ENCODE results near the gene CNTNAP2.

Gene CNTNAP2

DNA sequence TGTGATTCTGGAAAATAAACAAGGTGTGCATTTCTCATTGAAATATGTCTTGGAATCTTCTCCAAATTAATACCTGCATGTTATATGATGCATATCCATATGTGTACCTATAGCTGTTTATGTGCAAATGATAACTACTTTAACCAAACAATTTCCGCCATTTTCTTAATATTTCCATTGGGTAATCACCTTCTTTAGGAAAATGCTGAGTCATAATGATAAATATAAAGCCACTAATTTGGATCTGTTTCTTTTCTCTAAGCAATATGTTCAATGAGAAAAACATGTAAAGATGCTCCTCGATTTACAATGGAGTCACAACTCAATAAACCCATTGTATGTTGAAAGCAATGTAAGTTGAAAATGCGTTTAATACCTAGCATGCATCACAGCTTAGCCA, 574.4 kb downstream of the CNTNAP2 start:
- Histone ChIP-seq H3K27me3 (ENCODE audit: insufficient read depth, low read length, poor library complexity) (no peaks in the 10 kb centered on the region), H3K9ac (ENCODE audit: low read depth, low read length) (no peak overlapping the region), H2AFZ (ENCODE audit: low read depth, low read length) (no peak overlapping the region), H3K4me3 (ENCODE audit: low read depth in 1 of 2, low read length in 2 of 2) (no peak overlapping the region), H3K9me3 (ENCODE audit: insufficient read depth, low read length, severe bottlenecking) (no peaks in the 10 kb centered on the region), H3K4me2 (ENCODE audit: insufficient read depth, low read length) (no peak overlapping the region), H3K27ac (ENCODE audit: low read length) (no peak overlapping the region), H3K79me2 (ENCODE audit: insufficient read depth, low read length) (no peaks in the 10 kb centered on the region), H3K4me1 (ENCODE audit: insufficient read depth, low read length) (no peaks in the 10 kb centered on the region), H4K20me1 (ENCODE audit: insufficient read depth, low read length) (no peaks in the 10 kb centered on the region), H3K36me3 (ENCODE audit: insufficient read depth, low read length) (no peaks in the 10 kb centered on the region)
- ATAC-seq (ENCODE audit: insufficient read depth, low read depth) (no peak), DNase-seq (no peak)
- TF ChIP-seq EZH2 (IDR thresholded peaks at IDR 0.05; ENCODE audit: borderline replicate concordance, low read depth, low read length, severe bottlenecking), result no peak
- TF ChIP-seq CTCF (IDR thresholded peaks at IDR 0.05; ENCODE audit: borderline replicate concordance, extremely low read depth, low read length, poor library complexity, severe bottlenecking), result no peak

GRCh38 chr7:146698995-146699610, 582.5 kb downstream of the CNTNAP2 start:
- no peaks in the 10 kb centered on the region for H3K9me3 ChIP-seq (ENCODE audit: insufficient read depth, low read length, severe bottlenecking)
- no peak overlapping the region for H3K4me2 ChIP-seq (ENCODE audit: insufficient read depth, low read length)
- no peak overlapping the region for H3K9ac ChIP-seq (ENCODE audit: low read depth, low read length)
- DNase-seq (no peak), ATAC-seq (ENCODE audit: insufficient read depth, low read depth) (no peak)
- H4K20me1 ChIP-seq (ENCODE audit: insufficient read depth, low read length), result no peaks in the 10 kb centered on the region
- no peaks in the 10 kb centered on the region for H3K36me3 ChIP-seq (ENCODE audit: insufficient read depth, low read length)
- H3K27ac ChIP-seq (ENCODE audit: low read length), result no peak overlapping the region
- H2AFZ ChIP-seq (ENCODE audit: low read depth, low read length), result no peak overlapping the region
- TF ChIP-seq EZH2 (IDR thresholded peaks at IDR 0.05; ENCODE audit: borderline replicate concordance, low read depth, low read length, severe bottlenecking), result no peak
- TF ChIP-seq CTCF (IDR thresholded peaks at IDR 0.05; ENCODE audit: borderline replicate concordance, extremely low read depth, low read length, poor library complexity, severe bottlenecking), result no peak
- no peaks in the 10 kb centered on the region for H3K79me2 ChIP-seq (ENCODE audit: insufficient read depth, low read length)
- H3K4me1 ChIP-seq (ENCODE audit: insufficient read depth, low read length), result no peaks in the 10 kb centered on the region
- H3K4me3 ChIP-seq (ENCODE audit: low read depth in 1 of 2, low read length in 2 of 2), result no peak overlapping the region
- no peaks in the 10 kb centered on the region for H3K27me3 ChIP-seq (ENCODE audit: insufficient read depth, low read length, poor library complexity)

DNA sequence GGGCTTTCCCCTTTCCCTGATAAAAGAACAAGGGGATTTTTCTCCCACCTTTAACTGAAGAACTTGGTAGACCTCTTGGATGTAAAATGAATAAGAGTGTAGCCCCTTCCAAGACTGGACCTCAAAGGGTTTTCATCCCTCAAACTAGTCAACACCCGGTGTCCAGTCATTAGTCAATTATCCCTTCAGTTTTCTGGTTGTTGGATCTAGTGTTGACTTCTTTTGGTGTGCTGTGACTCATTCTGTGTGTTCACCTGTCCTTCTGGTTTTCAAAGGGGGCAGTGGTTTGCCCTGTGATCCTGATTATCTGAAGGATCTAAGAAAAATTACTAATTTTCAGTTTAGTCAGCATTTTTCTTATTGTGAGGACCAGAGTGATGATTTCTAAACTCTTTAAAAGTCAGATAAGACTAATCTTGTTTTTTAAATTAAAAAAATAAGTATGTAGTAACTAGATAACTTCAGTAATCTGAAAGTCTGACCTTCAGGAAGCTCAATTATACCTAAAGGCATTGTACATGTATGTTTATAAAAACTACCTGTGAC, 583.5 kb downstream of the CNTNAP2 start:
- Histone ChIP-seq H3K27ac (ENCODE audit: low read length) (no peak overlapping the region), H3K4me2 (ENCODE audit: insufficient read depth, low read length) (no peak overlapping the region), H3K9me3 (ENCODE audit: insufficient read depth, low read length, severe bottlenecking) (no peaks in the 10 kb centered on the region), H3K79me2 (ENCODE audit: insufficient read depth, low read length) (no peaks in the 10 kb centered on the region), H4K20me1 (ENCODE audit: insufficient read depth, low read length) (no peaks in the 10 kb centered on the region), H3K4me1 (ENCODE audit: insufficient read depth, low read length) (no peaks in the 10 kb centered on the region), H3K27me3 (ENCODE audit: insufficient read depth, low read length, poor library complexity) (no peaks in the 10 kb centered on the region), H3K4me3 (ENCODE audit: low read depth in 1 of 2, low read length in 2 of 2) (no peak overlapping the region), H2AFZ (ENCODE audit: low read depth, low read length) (no peak overlapping the region), H3K36me3 (ENCODE audit: insufficient read depth, low read length) (no peaks in the 10 kb centered on the region), H3K9ac (ENCODE audit: low read depth, low read length) (no peak overlapping the region)
- ATAC-seq (ENCODE audit: insufficient read depth, low read depth) (no peak), DNase-seq (no peak)
- TF ChIP-seq CTCF (IDR thresholded peaks at IDR 0.05; ENCODE audit: borderline replicate concordance, extremely low read depth, low read length, poor library complexity, severe bottlenecking) (no peak), EZH2 (IDR thresholded peaks at IDR 0.05; ENCODE audit: borderline replicate concordance, low read depth, low read length, severe bottlenecking) (no peak)
